ENCODE data around the gene SCUBE3.

The SCUBE3 gene

GRCh38 chr6:35178932-35179832 is 34.6 kb upstream of the SCUBE3 start:
- FAIRE-seq (peak; percentile 74), DNase-seq (ENCODE audit: insufficient read length, low spot score) (no peak)
- TF ChIP-seq POLR2AphosphoS5 (IDR thresholded peaks at IDR 0.05; ENCODE audit: low read depth, low read length) (no peak), POLR2A (IDR thresholded peaks at IDR 0.05; ENCODE audit: low read depth, low read length) (no peak), PAX5 (IDR thresholded peaks at IDR 0.05; ENCODE audit: insufficient read depth, low read length, severe bottlenecking) (no peak), POU2F2 (IDR thresholded peaks at IDR 0.05; ENCODE audit: low read depth, low read length) (no peak), TAF1 (IDR thresholded peaks at IDR 0.05; ENCODE audit: low read depth, low read length) (no peak), SPI1 (IDR thresholded peaks at IDR 0.05; ENCODE audit: low read depth, low read length) (no peak)

GRCh38 chr6:35179901-35180535 is 33.7 kb upstream of the SCUBE3 start:
- no peak for TF ChIP-seq POU2F2 (IDR thresholded peaks at IDR 0.05; ENCODE audit: low read depth, low read length)
- TF ChIP-seq POLR2A (IDR thresholded peaks at IDR 0.05; ENCODE audit: low read depth, low read length): no peak
- TF ChIP-seq PAX5 (IDR thresholded peaks at IDR 0.05; ENCODE audit: insufficient read depth, low read length, severe bottlenecking): no peak
- TF ChIP-seq SPI1 (IDR thresholded peaks at IDR 0.05; ENCODE audit: low read depth, low read length): no peak
- TF ChIP-seq TAF1 (IDR thresholded peaks at IDR 0.05; ENCODE audit: low read depth, low read length): no peak
- no peak for TF ChIP-seq POLR2AphosphoS5 (IDR thresholded peaks at IDR 0.05; ENCODE audit: low read depth, low read length)
- no peak for DNase-seq (ENCODE audit: insufficient read length, low spot score)

GRCh38 chr6:35181308-35181932 is 32.3 kb upstream of the SCUBE3 start:
- no peak for FAIRE-seq
- TF ChIP-seq POLR2A (IDR thresholded peaks at IDR 0.05; ENCODE audit: low read depth, low read length): no peak
- TF ChIP-seq TAF1 (IDR thresholded peaks at IDR 0.05; ENCODE audit: low read depth, low read length): no peak
- no peak for TF ChIP-seq POU2F2 (IDR thresholded peaks at IDR 0.05; ENCODE audit: low read depth, low read length)
- TF ChIP-seq POLR2AphosphoS5 (IDR thresholded peaks at IDR 0.05; ENCODE audit: low read depth, low read length): no peak
- no peak for TF ChIP-seq PAX5 (IDR thresholded peaks at IDR 0.05; ENCODE audit: insufficient read depth, low read length, severe bottlenecking)
- TF ChIP-seq SPI1 (IDR thresholded peaks at IDR 0.05; ENCODE audit: low read depth, low read length): no peak
- no peak for DNase-seq (ENCODE audit: insufficient read length, low spot score)

More at GRCh38 chr6:35179901-35180535, 33.7 kb upstream of the SCUBE3 start:
- no peak for FAIRE-seq

- TF ChIP-seq TAF1 (IDR thresholded peaks at IDR 0.05; ENCODE audit: low read depth, low read length) (no peak), POLR2A (IDR thresholded peaks at IDR 0.05; ENCODE audit: low read depth, low read length) (no peak), POLR2AphosphoS5 (IDR thresholded peaks at IDR 0.05; ENCODE audit: low read depth, low read length) (no peak), SPI1 (IDR thresholded peaks at IDR 0.05; ENCODE audit: low read depth, low read length) (no peak), POU2F2 (IDR thresholded peaks at IDR 0.05; ENCODE audit: low read depth, low read length) (no peak), PAX5 (IDR thresholded peaks at IDR 0.05; ENCODE audit: insufficient read depth, low read length, severe bottlenecking) (no peak)
- no peak for FAIRE-seq
- no peak for DNase-seq (ENCODE audit: insufficient read length, low spot score)
Observed at GRCh38 chr6:35181933-35182612, 31.7 kb upstream of the SCUBE3 start.

DNA sequence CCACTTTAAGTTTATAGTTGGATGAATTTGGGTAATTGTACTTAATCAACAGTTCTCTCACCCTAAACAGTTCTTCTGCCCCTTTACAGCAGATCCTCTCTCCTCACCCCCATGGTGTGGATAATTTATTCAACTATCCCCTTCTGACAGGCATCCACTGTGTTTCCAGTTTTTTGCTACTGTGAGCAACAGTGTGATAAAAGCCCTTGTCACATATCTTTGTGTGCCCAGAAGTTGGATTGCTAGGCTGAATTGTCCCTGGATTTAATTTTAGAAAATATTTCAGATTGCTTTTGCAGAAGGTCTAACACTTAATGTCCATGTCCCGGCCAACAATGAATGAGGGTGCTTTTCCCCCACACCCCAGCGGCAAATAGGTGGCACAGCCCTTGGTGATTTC is 30.5 kb upstream of the SCUBE3 start:
- DNase-seq (ENCODE audit: insufficient read length, low spot score) (no peak), FAIRE-seq (no peak)
- TF ChIP-seq POLR2AphosphoS5 (IDR thresholded peaks at IDR 0.05; ENCODE audit: low read depth, low read length) (no peak), POU2F2 (IDR thresholded peaks at IDR 0.05; ENCODE audit: low read depth, low read length) (no peak), TAF1 (IDR thresholded peaks at IDR 0.05; ENCODE audit: low read depth, low read length) (no peak), POLR2A (IDR thresholded peaks at IDR 0.05; ENCODE audit: low read depth, low read length) (no peak), PAX5 (IDR thresholded peaks at IDR 0.05; ENCODE audit: insufficient read depth, low read length, severe bottlenecking) (no peak), SPI1 (IDR thresholded peaks at IDR 0.05; ENCODE audit: low read depth, low read length) (no peak)

DNA sequence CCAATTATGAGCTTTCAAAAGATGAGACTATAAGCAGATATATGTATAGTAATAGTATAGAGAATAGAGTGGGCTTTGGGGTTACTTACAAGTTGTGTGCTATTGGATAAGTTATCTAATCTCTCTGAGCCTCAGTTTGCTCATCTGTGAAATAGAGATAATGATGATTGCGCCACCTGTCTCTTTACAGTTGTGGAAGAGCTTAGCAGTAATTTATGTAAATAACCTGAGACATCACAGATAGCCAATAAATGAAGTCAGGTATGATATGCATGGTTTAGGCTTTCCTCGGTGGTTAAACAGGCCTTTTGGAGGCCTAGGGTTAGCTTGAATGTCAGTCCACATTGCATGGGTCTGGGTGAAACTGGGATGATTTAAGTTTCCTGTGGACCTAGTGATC is 29.8 kb upstream of the SCUBE3 start:
- DNase-seq (ENCODE audit: insufficient read length, low spot score) (no peak), FAIRE-seq (no peak)
- TF ChIP-seq TAF1 (IDR thresholded peaks at IDR 0.05; ENCODE audit: low read depth, low read length) (no peak), POLR2A (IDR thresholded peaks at IDR 0.05; ENCODE audit: low read depth, low read length) (no peak), POLR2AphosphoS5 (IDR thresholded peaks at IDR 0.05; ENCODE audit: low read depth, low read length) (no peak), SPI1 (IDR thresholded peaks at IDR 0.05; ENCODE audit: low read depth, low read length) (no peak), POU2F2 (IDR thresholded peaks at IDR 0.05; ENCODE audit: low read depth, low read length) (no peak), PAX5 (IDR thresholded peaks at IDR 0.05; ENCODE audit: insufficient read depth, low read length, severe bottlenecking) (no peak)

- FAIRE-seq (no peak), DNase-seq (ENCODE audit: insufficient read length, low spot score) (no peak)
- TF ChIP-seq PAX5 (IDR thresholded peaks at IDR 0.05; ENCODE audit: insufficient read depth, low read length, severe bottlenecking) (no peak), SPI1 (IDR thresholded peaks at IDR 0.05; ENCODE audit: low read depth, low read length) (no peak), TAF1 (IDR thresholded peaks at IDR 0.05; ENCODE audit: low read depth, low read length) (no peak), POLR2AphosphoS5 (IDR thresholded peaks at IDR 0.05; ENCODE audit: low read depth, low read length) (no peak), POU2F2 (IDR thresholded peaks at IDR 0.05; ENCODE audit: low read depth, low read length) (no peak), POLR2A (IDR thresholded peaks at IDR 0.05; ENCODE audit: low read depth, low read length) (no peak)
Observed at GRCh38 chr6:35184580-35185301, 29.0 kb upstream of the SCUBE3 start.

DNA sequence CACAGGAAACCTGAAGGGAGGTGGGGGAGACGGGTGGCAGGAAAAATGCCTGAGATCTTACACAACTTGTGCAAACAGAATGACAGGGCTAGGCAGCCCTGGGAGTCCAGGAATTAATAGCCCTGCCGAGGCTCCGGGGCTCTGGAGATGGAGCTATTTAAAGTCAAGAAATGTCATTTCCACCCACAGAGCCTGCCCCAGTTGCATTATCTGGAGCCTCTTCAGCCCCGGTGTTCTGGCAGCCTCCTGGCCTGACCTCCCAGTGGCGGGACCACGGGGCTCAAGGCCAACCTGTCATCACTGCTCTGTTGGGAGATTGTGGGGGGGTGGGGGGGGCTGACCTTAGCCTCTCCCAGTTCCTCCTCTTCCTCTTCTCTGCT is 28.5 kb upstream of the SCUBE3 start:
- DNase-seq (ENCODE audit: insufficient read length, low spot score): no peak
- no peak for FAIRE-seq
- TF ChIP-seq POLR2AphosphoS5 (IDR thresholded peaks at IDR 0.05; ENCODE audit: low read depth, low read length): no peak
- no peak for TF ChIP-seq POU2F2 (IDR thresholded peaks at IDR 0.05; ENCODE audit: low read depth, low read length)
- TF ChIP-seq PAX5 (IDR thresholded peaks at IDR 0.05; ENCODE audit: insufficient read depth, low read length, severe bottlenecking): no peak
- TF ChIP-seq SPI1 (IDR thresholded peaks at IDR 0.05; ENCODE audit: low read depth, low read length): no peak
- TF ChIP-seq TAF1 (IDR thresholded peaks at IDR 0.05; ENCODE audit: low read depth, low read length): no peak
- TF ChIP-seq POLR2A (IDR thresholded peaks at IDR 0.05; ENCODE audit: low read depth, low read length): no peak

Data from GM12891 (cell line).